ENCODE measurements around the gene GSTA4.

The GSTA4 gene

GRCh38 chr6:52981222-52981900, 13.7 kb downstream of the GSTA4 start:
- H4K91ac ChIP-seq (ENCODE audit: low read depth, low read length, poor library complexity) = no peak overlapping the region
- no peak overlapping the region for H2AFZ ChIP-seq (ENCODE audit: low read length)
- no peak overlapping the region for H2BK15ac ChIP-seq (ENCODE audit: low read length)
- H3K9ac ChIP-seq (ENCODE audit: low read depth, low read length, poor library complexity) = no peak overlapping the region
- peaks cover 0 to 4% of the 10 kb centered on the region in 2 donors for H3K4me1 ChIP-seq (ENCODE audit: control insufficient read depth in 2 of 2, insufficient read depth in 1 of 2, low read depth in 1 of 2, low read length in 2 of 2)
- H3K4ac ChIP-seq (ENCODE audit: low read length) = no peak overlapping the region
- H3K23ac ChIP-seq (ENCODE audit: low read depth, low read length, poor library complexity) = no peak overlapping the region
- no peak overlapping the region for H3K18ac ChIP-seq (ENCODE audit: low read length)
- H3K27ac ChIP-seq (replicated peaks; ENCODE audit: low read length) = no peak overlapping the region
- no peak for DNase-seq (ENCODE audit: low spot score)
- no peak overlapping the region for H2AK5ac ChIP-seq (ENCODE audit: low read depth, low read length)
- H2BK12ac ChIP-seq (ENCODE audit: low read length) = no peak overlapping the region
- no peaks in the 10 kb centered on the region for H3K79me1 ChIP-seq (ENCODE audit: low read depth, low read length)
- no peak overlapping the region for H2BK5ac ChIP-seq (ENCODE audit: low read length)
- H2BK120ac ChIP-seq (ENCODE audit: low read depth, low read length) = no peak overlapping the region
- no peak overlapping the region for H3K4me3 ChIP-seq (ENCODE audit: low read length in 2 of 2)
- no peak overlapping the region for H4K8ac ChIP-seq (ENCODE audit: low read depth, low read length)
- no peak overlapping the region for H3K14ac ChIP-seq (ENCODE audit: low read length)
- H3K27me3 ChIP-seq (ENCODE audit: control insufficient read depth in 3 of 3, insufficient read depth in 3 of 3, low read depth in 1 of 3, low read length in 3 of 3) = no peaks in the 10 kb centered on the region
- no peaks in the 10 kb centered on the region for H3K9me3 ChIP-seq (replicated peaks in 1 of 2; ENCODE audit: control insufficient read depth in 2 of 2, insufficient read depth in 1 of 2, low read depth in 1 of 2, low read length in 2 of 2)
- no peak overlapping the region for H3K4me2 ChIP-seq (ENCODE audit: insufficient read depth, low read length, poor library complexity, severe bottlenecking)
- H3K36me3 ChIP-seq (replicated peaks in 1 of 2; ENCODE audit: control insufficient read depth in 2 of 2, insufficient read depth in 2 of 2, low read length in 2 of 2) = peaks cover 6 to 53% of the 10 kb centered on the region in 2 donors

GRCh38 chr6:52976591-52977035, 18.5 kb downstream of the GSTA4 start:
- no peak for DNase-seq (ENCODE audit: low spot score)
- no peaks in the 10 kb centered on the region for H3K79me1 ChIP-seq (ENCODE audit: low read depth, low read length)
- no peak overlapping the region for H2AFZ ChIP-seq (ENCODE audit: low read length)
- no peak overlapping the region for H3K4me2 ChIP-seq (ENCODE audit: insufficient read depth, low read length, poor library complexity, severe bottlenecking)
- no peak overlapping the region for H3K14ac ChIP-seq (ENCODE audit: low read length)
- H3K27me3 ChIP-seq (ENCODE audit: control insufficient read depth in 3 of 3, insufficient read depth in 3 of 3, low read depth in 1 of 3, low read length in 3 of 3) = no peaks in the 10 kb centered on the region
- H3K9ac ChIP-seq (ENCODE audit: low read depth, low read length, poor library complexity) = no peak overlapping the region
- no peak overlapping the region for H3K4me3 ChIP-seq (ENCODE audit: low read length in 2 of 2)
- H2BK15ac ChIP-seq (ENCODE audit: low read length) = no peak overlapping the region
- no peak overlapping the region for H3K23ac ChIP-seq (ENCODE audit: low read depth, low read length, poor library complexity)
- no peak overlapping the region for H3K27ac ChIP-seq (replicated peaks; ENCODE audit: low read length)
- H4K8ac ChIP-seq (ENCODE audit: low read depth, low read length) = no peak overlapping the region
- no peak overlapping the region for H2BK5ac ChIP-seq (ENCODE audit: low read length)
- H3K4ac ChIP-seq (ENCODE audit: low read length) = no peak overlapping the region
- no peaks in the 10 kb centered on the region for H3K9me3 ChIP-seq (replicated peaks in 1 of 2; ENCODE audit: control insufficient read depth in 2 of 2, insufficient read depth in 1 of 2, low read depth in 1 of 2, low read length in 2 of 2)
- peaks cover 0 to 6% of the 10 kb centered on the region in 2 donors for H3K4me1 ChIP-seq (ENCODE audit: control insufficient read depth in 2 of 2, insufficient read depth in 1 of 2, low read depth in 1 of 2, low read length in 2 of 2)
- H4K91ac ChIP-seq (ENCODE audit: low read depth, low read length, poor library complexity) = no peak overlapping the region
- H3K18ac ChIP-seq (ENCODE audit: low read length) = no peak overlapping the region
- peaks cover 0 to 6% of the 10 kb centered on the region in 2 donors for H3K36me3 ChIP-seq (replicated peaks in 1 of 2; ENCODE audit: control insufficient read depth in 2 of 2, insufficient read depth in 2 of 2, low read length in 2 of 2)
- WGBS, 2 donors (ENCODE audit: extremely low coverage in 2 of 2, insufficient read length in 2 of 2, insufficient replicate concordance in 1 of 2) = no CpG with 5 or more reads among the region's 3 CpGs
- no peak overlapping the region for H2AK5ac ChIP-seq (ENCODE audit: low read depth, low read length)
- H2BK120ac ChIP-seq (ENCODE audit: low read depth, low read length) = no peak overlapping the region
- H2BK12ac ChIP-seq (ENCODE audit: low read length) = no peak overlapping the region

GRCh38 chr6:52976149-52976548, 18.9 kb downstream of the GSTA4 start:
- Histone ChIP-seq H2AK5ac (ENCODE audit: low read depth, low read length) (no peak overlapping the region), H3K9ac (ENCODE audit: low read depth, low read length, poor library complexity) (no peak overlapping the region), H3K79me1 (ENCODE audit: low read depth, low read length) (no peaks in the 10 kb centered on the region), H3K14ac (ENCODE audit: low read length) (no peak overlapping the region), H4K91ac (ENCODE audit: low read depth, low read length, poor library complexity) (no peak overlapping the region), H3K18ac (ENCODE audit: low read length) (no peak overlapping the region), H3K9me3 (replicated peaks in 1 of 2; ENCODE audit: control insufficient read depth in 2 of 2, insufficient read depth in 1 of 2, low read depth in 1 of 2, low read length in 2 of 2) (no peaks in the 10 kb centered on the region), H2BK15ac (ENCODE audit: low read length) (no peak overlapping the region), H2BK12ac (ENCODE audit: low read length) (no peak overlapping the region), H3K4me2 (ENCODE audit: insufficient read depth, low read length, poor library complexity, severe bottlenecking) (no peak overlapping the region), H3K23ac (ENCODE audit: low read depth, low read length, poor library complexity) (no peak overlapping the region), H3K27ac (replicated peaks; ENCODE audit: low read length) (no peak overlapping the region), H3K4ac (ENCODE audit: low read length) (no peak overlapping the region), H3K27me3 (ENCODE audit: control insufficient read depth in 3 of 3, insufficient read depth in 3 of 3, low read depth in 1 of 3, low read length in 3 of 3) (no peaks in the 10 kb centered on the region), H2AFZ (ENCODE audit: low read length) (no peak overlapping the region), H3K36me3 (replicated peaks in 1 of 2; ENCODE audit: control insufficient read depth in 2 of 2, insufficient read depth in 2 of 2, low read length in 2 of 2) (peaks cover 0 to 1% of the 10 kb centered on the region in 2 donors), H2BK5ac (ENCODE audit: low read length) (no peak overlapping the region), H4K8ac (ENCODE audit: low read depth, low read length) (no peak overlapping the region), H3K4me1 (ENCODE audit: control insufficient read depth in 2 of 2, insufficient read depth in 1 of 2, low read depth in 1 of 2, low read length in 2 of 2) (peaks cover 0 to 6% of the 10 kb centered on the region in 2 donors), H3K4me3 (ENCODE audit: low read length in 2 of 2) (no peak overlapping the region), H2BK120ac (ENCODE audit: low read depth, low read length) (no peak overlapping the region)
- no peak for DNase-seq (ENCODE audit: low spot score)
- WGBS, 2 donors (ENCODE audit: extremely low coverage in 2 of 2, insufficient read length in 2 of 2, insufficient replicate concordance in 1 of 2) = no CpG with 5 or more reads among the region's 4 CpGs

GRCh38 chr6:52975580-52975979, 19.5 kb downstream of the GSTA4 start:
- no peaks in the 10 kb centered on the region for H3K79me1 ChIP-seq (ENCODE audit: low read depth, low read length)
- H3K4me2 ChIP-seq (ENCODE audit: insufficient read depth, low read length, poor library complexity, severe bottlenecking) = no peak overlapping the region
- no peak overlapping the region for H2BK15ac ChIP-seq (ENCODE audit: low read length)
- no peak for DNase-seq (ENCODE audit: low spot score)
- H2BK12ac ChIP-seq (ENCODE audit: low read length) = no peak overlapping the region
- no peak overlapping the region for H3K18ac ChIP-seq (ENCODE audit: low read length)
- no peak overlapping the region for H2AFZ ChIP-seq (ENCODE audit: low read length)
- H2AK5ac ChIP-seq (ENCODE audit: low read depth, low read length) = no peak overlapping the region
- no peaks in the 10 kb centered on the region for H3K27me3 ChIP-seq (ENCODE audit: control insufficient read depth in 3 of 3, insufficient read depth in 3 of 3, low read depth in 1 of 3, low read length in 3 of 3)
- H3K4me3 ChIP-seq (ENCODE audit: low read length in 2 of 2) = no peak overlapping the region
- no peak overlapping the region for H3K4ac ChIP-seq (ENCODE audit: low read length)
- H3K9me3 ChIP-seq (replicated peaks in 1 of 2; ENCODE audit: control insufficient read depth in 2 of 2, insufficient read depth in 1 of 2, low read depth in 1 of 2, low read length in 2 of 2) = no peaks in the 10 kb centered on the region
- H3K9ac ChIP-seq (ENCODE audit: low read depth, low read length, poor library complexity) = no peak overlapping the region
- no peak overlapping the region for H2BK5ac ChIP-seq (ENCODE audit: low read length)
- H4K91ac ChIP-seq (ENCODE audit: low read depth, low read length, poor library complexity) = no peak overlapping the region
- no peaks in the 10 kb centered on the region for H3K36me3 ChIP-seq (replicated peaks in 1 of 2; ENCODE audit: control insufficient read depth in 2 of 2, insufficient read depth in 2 of 2, low read length in 2 of 2)
- WGBS, 2 donors (ENCODE audit: extremely low coverage in 2 of 2, insufficient read length in 2 of 2, insufficient replicate concordance in 1 of 2) = no CpG with 5 or more reads among the region's 2 CpGs
- H4K8ac ChIP-seq (ENCODE audit: low read depth, low read length) = no peak overlapping the region
- peaks cover 0 to 6% of the 10 kb centered on the region in 2 donors for H3K4me1 ChIP-seq (ENCODE audit: control insufficient read depth in 2 of 2, insufficient read depth in 1 of 2, low read depth in 1 of 2, low read length in 2 of 2)
- no peak overlapping the region for H3K27ac ChIP-seq (replicated peaks; ENCODE audit: low read length)
- H2BK120ac ChIP-seq (ENCODE audit: low read depth, low read length) = no peak overlapping the region
- no peak overlapping the region for H3K23ac ChIP-seq (ENCODE audit: low read depth, low read length, poor library complexity)
- H3K14ac ChIP-seq (ENCODE audit: low read length) = no peak overlapping the region

All from neuronal stem cell (in vitro differentiated cells).